Transverse colon (tissue), 4 donors: ENCODE measurements around the gene PTPRD.

Experiments used
- POLR2A ChIP-seq: fragments of 450-650 bp; IDR thresholded peaks from one replicate; pipeline ENCODE4 v1.6.1; 2016; ENCODE audit warnings: antibody characterized with exemption, mild to moderate bottlenecking, moderate library complexity
- POLR2AphosphoS5 ChIP-seq, 3 donors: sonication (generic); formaldehyde crosslinking; IDR thresholded peaks; one replicate each; pipeline ENCODE4 v1.6.1; 2016; ENCODE audit warnings: antibody characterized with exemption in 3 of 3
- TF ChIP-seq, protein P1 (sequence below), 5 experiments: fragments of 200-600 bp in 3 of 5; fragments of 450-650 bp in 2 of 5; sonication (generic) in 3 of 5; IDR thresholded peaks; 1 replicate in 2 of 5; 2 replicates in 3 of 5; pipeline ENCODE4 v1.5.1; 2016 to 2017; ENCODE audit warnings: antibody characterized with exemption in 5 of 5, inconsistent platforms in 3 of 5, mild to moderate bottlenecking in 2 of 5, moderate library complexity in 1 of 5

- TF ChIP-seq, protein P1, sequence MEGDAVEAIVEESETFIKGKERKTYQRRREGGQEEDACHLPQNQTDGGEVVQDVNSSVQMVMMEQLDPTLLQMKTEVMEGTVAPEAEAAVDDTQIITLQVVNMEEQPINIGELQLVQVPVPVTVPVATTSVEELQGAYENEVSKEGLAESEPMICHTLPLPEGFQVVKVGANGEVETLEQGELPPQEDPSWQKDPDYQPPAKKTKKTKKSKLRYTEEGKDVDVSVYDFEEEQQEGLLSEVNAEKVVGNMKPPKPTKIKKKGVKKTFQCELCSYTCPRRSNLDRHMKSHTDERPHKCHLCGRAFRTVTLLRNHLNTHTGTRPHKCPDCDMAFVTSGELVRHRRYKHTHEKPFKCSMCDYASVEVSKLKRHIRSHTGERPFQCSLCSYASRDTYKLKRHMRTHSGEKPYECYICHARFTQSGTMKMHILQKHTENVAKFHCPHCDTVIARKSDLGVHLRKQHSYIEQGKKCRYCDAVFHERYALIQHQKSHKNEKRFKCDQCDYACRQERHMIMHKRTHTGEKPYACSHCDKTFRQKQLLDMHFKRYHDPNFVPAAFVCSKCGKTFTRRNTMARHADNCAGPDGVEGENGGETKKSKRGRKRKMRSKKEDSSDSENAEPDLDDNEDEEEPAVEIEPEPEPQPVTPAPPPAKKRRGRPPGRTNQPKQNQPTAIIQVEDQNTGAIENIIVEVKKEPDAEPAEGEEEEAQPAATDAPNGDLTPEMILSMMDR (IDR thresholded peaks at IDR 0.05), result no peak
- TF ChIP-seq POLR2A, result no peak
- TF ChIP-seq POLR2AphosphoS5 (IDR thresholded peaks at IDR 0.05), result no peak
Measured at GRCh38 chr9:9299134-9299533, 1313.7 kb downstream of the PTPRD start.
